ENCODE measurements around the gene RASA4B.
"Not testable (repeated sequence)": the region's sequence is repeated elsewhere in the genome, so short reads cannot be mapped to it uniquely, and the experiment has no call there.

- TF ChIP-seq EZH2phosphoT487 (IDR thresholded peaks at IDR 0.05; ENCODE audit: insufficient read depth, low read depth); EZH2 (IDR thresholded peaks at IDR 0.05; ENCODE audit: insufficient read depth, poor library complexity, severe bottlenecking): not testable (repeated sequence)
These were observed 14.4 kb downstream of the RASA4B start for GRCh38 chr7:102503141-102503540.
